Activated T-helper 17 cell treated with anti-CD3 and anti-CD28 coated beads, Interleukin-2, amount 50 U/mL, for 72 hours (primary cell): Measurements from ENCODE around the gene CRLF3. TPM values are rescaled to one million over a fixed set of nuclear protein-coding genes. Genes with fewer than 3 reads are reported as not detected.
A peak's percentile ranks its signal among the peaks of the same experiment; 100 is the strongest.
"Not testable (repeated sequence)": the region's sequence is repeated elsewhere in the genome, so short reads cannot be mapped to it uniquely, and the experiment has no call there.

ENCODE experiments used
- ATAC-seq: fragments of 150-1000 bp; cut with Tn5 transposase; replicated peaks from 2 replicates; pipeline ENCODE4 v1.10.0; 2021; ENCODE audit warnings: mild to moderate bottlenecking, moderate library complexity
- H3K27ac Mint-ChIP-seq: one replicate; pipeline ENCODE4 v1.8.0; 2022; ENCODE audit warnings: mixed read lengths
- H3K27me3 Mint-ChIP-seq: one replicate; pipeline ENCODE4 v1.8.0; 2022; ENCODE audit warnings: mixed read lengths
- H3K36me3 Mint-ChIP-seq: one replicate; pipeline ENCODE4 v1.8.0; 2022; ENCODE audit warnings: low read depth, mild to moderate bottlenecking, mixed read lengths
- H3K4me1 Mint-ChIP-seq: one replicate; pipeline ENCODE4 v1.8.0; 2022; ENCODE audit warnings: mixed read lengths
- H3K4me3 Mint-ChIP-seq: one replicate; pipeline ENCODE4 v1.8.0; 2022; ENCODE audit warnings: mild to moderate bottlenecking, mixed read lengths
- H3K9me3 Mint-ChIP-seq: one replicate; pipeline ENCODE4 v1.8.0; 2022; ENCODE audit warnings: mixed read lengths
- total RNA-seq, 2 donors: library from RNA; stranded (reverse); gene quantifications; one replicate each; pipeline ENCODE4 v1.2.3, GENCODE V29; 2022

The CRLF3 gene
- total RNA-seq, 2 donors from 2014 or later: 42.9 to 55.4 TPM

DNA sequence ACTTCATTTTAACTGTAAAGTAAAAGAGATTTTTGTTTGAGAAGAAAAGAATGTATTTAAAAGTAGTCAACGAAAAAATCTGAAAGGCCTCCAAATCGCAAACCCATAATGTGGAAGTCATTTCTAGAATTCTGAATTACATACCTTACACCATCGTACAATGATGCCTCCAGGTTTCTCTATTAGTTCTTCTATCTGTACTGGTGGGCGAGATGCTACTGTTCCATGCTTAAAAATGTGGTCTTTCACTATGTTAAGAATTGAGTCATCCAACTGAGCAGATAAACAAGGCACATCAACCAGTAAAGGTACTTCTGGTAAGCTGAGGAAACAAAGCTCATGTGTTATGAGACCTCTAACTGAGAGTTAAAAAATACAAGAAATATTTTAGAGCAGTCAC is 28.5 kb downstream of the CRLF3 start:
- ATAC-seq: peak; percentile 100
- H3K4me3 Mint-ChIP-seq: peak overlapping the region; percentile 49
- peaks cover 11% of the 10 kb centered on the region for H3K4me1 Mint-ChIP-seq
- H3K36me3 Mint-ChIP-seq: peaks cover 92% of the 10 kb centered on the region
- peak overlapping the region; percentile 86 for H3K27ac Mint-ChIP-seq
- no peaks in the 10 kb centered on the region for H3K27me3 Mint-ChIP-seq
- H3K9me3 Mint-ChIP-seq: no peaks in the 10 kb centered on the region

DNA sequence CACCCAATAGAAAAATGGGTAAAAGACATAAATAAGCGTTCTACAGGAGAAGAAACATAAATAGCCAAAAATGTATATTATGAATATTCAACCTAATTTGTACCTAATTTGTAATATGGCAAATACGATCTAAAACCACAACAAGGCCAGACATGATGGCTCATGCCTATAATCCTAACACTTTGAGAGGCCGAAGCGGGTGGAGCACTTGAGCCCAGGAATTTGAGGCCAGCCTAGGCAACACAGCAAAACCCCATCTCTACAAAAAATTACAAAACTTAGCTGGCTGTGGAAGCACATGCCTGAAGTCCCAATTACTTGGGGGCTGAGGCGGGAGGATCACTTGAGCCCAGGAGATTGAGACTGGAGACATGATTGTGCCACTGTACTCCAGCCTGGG is 30.1 kb downstream of the CRLF3 start:
- no peak for ATAC-seq
- no peaks in the 10 kb centered on the region for H3K27me3 Mint-ChIP-seq
- H3K27ac Mint-ChIP-seq: peak overlapping the region; percentile 31
- peaks cover 21% of the 10 kb centered on the region for H3K4me1 Mint-ChIP-seq
- no peak overlapping the region for H3K4me3 Mint-ChIP-seq
- no peaks in the 10 kb centered on the region for H3K9me3 Mint-ChIP-seq
- peaks cover 93% of the 10 kb centered on the region for H3K36me3 Mint-ChIP-seq

DNA sequence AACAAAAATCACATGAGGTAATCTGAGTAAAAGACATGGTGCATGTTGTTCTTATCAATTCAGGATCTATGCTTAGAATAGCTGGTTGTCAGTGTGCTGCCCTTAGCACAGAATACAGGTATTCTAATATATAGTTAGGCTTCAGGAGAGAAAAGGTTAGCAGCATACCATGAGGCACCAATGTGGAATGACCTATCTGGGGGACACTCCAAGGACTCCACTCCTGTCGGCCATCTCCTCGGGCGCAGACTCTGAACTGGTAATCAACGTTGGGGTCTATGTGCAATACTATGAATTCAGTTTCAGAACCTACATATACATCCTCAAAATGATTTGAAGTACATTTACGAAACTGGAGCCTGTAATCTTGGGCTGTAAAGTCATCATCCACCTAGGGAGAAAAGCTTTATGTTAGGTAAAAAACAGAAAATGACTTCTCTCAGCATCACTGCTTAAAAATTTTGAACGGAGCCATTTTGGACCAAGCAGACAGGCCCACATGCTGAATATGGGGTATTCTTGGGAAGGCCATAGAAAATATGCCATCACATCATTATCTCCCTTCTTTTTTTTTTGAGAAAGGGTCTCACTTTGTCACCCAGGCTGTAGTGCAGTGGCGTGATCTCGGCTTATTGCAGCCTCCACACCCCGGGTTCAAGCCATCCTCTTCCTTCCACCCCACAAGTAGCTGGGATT is 31.1 kb downstream of the CRLF3 start:
- no peak for ATAC-seq
- Mint-ChIP-seq H3K36me3 (peaks cover 100% of the 10 kb centered on the region), H3K27ac (peak overlapping the region; percentile 31), H3K9me3 (no peaks in the 10 kb centered on the region), H3K27me3 (no peaks in the 10 kb centered on the region), H3K4me3 (no peak overlapping the region), H3K4me1 (peaks cover 25% of the 10 kb centered on the region)

DNA sequence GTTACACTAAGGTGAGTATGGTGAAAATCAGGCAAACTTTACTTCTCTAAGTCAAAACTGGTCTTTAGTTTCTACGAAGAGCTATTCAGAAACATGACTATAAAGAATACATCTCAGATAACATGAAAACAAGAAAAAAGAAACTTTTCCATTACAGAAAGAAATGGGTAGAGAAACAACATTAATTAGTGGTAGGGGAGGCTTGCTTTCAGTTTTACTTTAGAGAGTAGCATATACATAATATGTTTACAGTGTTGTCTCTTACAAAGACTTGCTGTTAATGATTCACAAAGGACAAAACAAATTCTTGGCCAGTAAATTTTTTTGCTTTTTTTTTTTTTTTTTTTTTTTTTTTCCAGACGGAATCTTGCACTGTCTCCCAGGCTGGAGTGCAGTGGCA is 34.2 kb downstream of the CRLF3 start:
- peaks cover 100% of the 10 kb centered on the region for H3K36me3 Mint-ChIP-seq
- H3K27me3 Mint-ChIP-seq: no peaks in the 10 kb centered on the region
- H3K4me3 Mint-ChIP-seq: peak overlapping the region; percentile 24
- H3K9me3 Mint-ChIP-seq: no peaks in the 10 kb centered on the region
- ATAC-seq: peak; percentile 82
- peak overlapping the region; percentile 80 for H3K27ac Mint-ChIP-seq
- H3K4me1 Mint-ChIP-seq: peaks cover 14% of the 10 kb centered on the region

DNA sequence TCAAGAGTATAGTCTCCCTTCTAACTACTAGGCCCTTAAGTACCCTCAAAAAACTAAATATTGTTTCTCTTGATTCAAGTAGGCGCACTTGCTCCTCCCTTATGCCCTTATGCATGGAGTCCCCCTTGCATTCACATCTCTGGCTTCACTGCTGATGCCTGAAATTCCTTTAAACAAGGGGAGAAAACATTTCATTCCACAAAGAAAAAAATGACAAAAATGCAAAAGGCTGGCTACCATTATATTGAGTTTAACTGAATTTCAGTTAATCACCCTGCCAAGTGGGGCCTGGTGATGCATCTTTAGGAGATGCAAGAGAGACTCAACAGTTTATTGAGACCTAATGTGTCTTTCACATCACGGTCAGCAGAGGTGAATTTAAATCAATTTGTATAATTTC is 35.6 kb downstream of the CRLF3 start:
- peaks cover 100% of the 10 kb centered on the region for H3K36me3 Mint-ChIP-seq
- H3K27me3 Mint-ChIP-seq: no peaks in the 10 kb centered on the region
- no peaks in the 10 kb centered on the region for H3K9me3 Mint-ChIP-seq
- ATAC-seq: no peak
- peaks cover 14% of the 10 kb centered on the region for H3K4me1 Mint-ChIP-seq
- peak overlapping the region; percentile 3 for H3K4me3 Mint-ChIP-seq
- peak overlapping the region; percentile 80 for H3K27ac Mint-ChIP-seq

DNA sequence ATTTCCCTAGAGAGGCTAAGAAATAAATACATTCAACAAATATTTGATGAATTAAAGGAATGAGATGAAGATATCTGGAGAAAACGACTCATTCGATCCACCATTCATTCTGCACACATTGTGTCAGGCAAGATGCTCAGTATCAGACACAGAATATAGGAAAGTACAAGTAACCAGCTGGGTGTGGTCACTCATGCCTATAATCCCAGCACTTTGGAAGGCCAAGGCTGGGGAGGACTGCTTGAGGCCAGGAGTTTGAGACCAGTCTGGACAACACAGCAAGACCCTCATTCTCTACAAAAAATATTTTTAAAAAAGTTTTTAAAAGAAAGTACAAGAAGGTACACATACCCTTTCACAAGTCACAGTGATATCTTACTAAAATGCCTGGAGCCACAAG is 42.3 kb downstream of the CRLF3 start:
- H3K4me3 Mint-ChIP-seq: no peak overlapping the region
- H3K9me3 Mint-ChIP-seq: no peaks in the 10 kb centered on the region
- H3K4me1 Mint-ChIP-seq: peaks cover 8% of the 10 kb centered on the region
- peaks cover 80% of the 10 kb centered on the region for H3K36me3 Mint-ChIP-seq
- no peaks in the 10 kb centered on the region for H3K27me3 Mint-ChIP-seq
- peak overlapping the region; percentile 41 for H3K27ac Mint-ChIP-seq
- ATAC-seq: no peak

DNA sequence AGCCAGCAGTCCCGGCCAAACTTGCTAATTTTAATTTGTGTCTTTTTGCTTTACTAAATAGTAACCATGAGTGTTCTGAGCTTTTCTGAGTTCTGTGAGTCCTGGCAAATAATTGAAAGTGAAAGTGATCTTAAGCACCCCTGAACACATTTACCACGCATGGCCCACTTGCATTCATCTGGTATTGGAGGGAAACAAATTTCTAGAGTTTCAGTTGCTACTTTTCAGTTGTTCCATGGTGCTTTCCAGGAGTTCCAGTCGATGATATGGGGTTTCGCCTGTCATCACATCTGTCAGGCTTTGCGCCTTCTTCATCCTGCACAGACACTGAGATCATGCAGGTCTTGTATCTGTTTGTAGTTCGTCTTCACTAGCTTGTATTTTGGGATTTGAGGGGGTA is 44.1 kb downstream of the CRLF3 start:
- Mint-ChIP-seq H3K9me3 (no peaks in the 10 kb centered on the region), H3K27me3 (no peaks in the 10 kb centered on the region), H3K27ac (peak overlapping the region; percentile 81), H3K4me1 (peaks cover 8% of the 10 kb centered on the region), H3K4me3 (peak overlapping the region; percentile 19), H3K36me3 (peaks cover 75% of the 10 kb centered on the region)
- peak; percentile 72 for ATAC-seq

DNA sequence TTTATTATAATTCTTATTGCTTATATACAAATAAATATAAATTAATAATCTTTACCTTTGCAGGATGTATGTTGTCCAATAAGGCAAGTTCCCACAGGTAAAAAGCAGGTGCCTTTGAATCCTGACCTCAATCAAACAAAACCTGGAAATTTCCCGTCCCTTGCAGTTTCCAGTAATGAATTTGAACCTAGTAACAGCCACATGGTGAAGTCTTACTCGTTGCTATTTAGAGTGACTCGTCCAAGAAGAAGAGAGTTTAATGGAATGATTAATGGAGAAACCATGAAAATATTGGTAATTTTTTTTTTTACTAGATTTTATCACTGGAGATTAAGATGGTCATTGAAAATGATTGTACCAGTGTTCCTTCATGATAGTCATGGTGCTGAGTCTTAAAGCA is 55.7 kb downstream of the CRLF3 start:
- peaks cover 65% of the 10 kb centered on the region for H3K36me3 Mint-ChIP-seq
- H3K27ac Mint-ChIP-seq, ATAC-seq, H3K9me3 Mint-ChIP-seq, H3K4me3 Mint-ChIP-seq, H3K27me3 Mint-ChIP-seq, H3K4me1 Mint-ChIP-seq: not testable (repeated sequence)

DNA sequence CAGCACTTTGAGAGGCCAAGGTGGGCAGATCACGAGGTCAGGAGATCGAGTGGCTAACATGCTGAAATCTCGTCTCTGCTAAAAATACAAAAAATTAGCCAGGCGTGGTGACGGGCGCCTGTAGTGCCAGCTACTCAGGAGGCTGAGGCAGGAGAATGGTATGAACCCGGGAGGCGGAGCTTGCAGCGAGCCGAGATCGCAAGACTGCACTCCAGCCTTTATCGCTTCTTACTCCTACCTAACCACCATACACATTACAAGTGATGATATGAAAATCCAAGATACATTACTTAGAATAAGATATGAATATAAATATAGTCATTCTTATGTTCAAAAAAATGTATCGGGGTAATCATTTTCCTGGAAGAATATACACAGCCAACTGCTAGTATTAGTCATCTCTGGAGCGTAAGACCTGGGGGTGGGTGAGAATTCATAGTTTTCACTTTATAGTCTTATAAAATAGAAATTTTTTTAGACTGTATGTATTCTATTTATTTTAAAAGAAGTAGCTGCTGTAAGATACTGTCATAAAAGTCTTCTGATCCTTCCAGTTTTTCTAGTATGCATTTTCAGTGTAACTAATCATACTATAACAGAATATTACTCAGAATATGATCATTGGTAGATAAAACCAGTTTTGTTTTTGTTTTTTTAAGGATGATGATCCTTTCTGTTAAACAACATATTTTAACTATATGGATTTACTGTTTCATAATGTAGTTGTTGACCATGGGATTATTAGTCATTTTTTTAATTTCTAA is 56.7 kb downstream of the CRLF3 start:
- ATAC-seq: peak; percentile 93
- not testable (repeated sequence) for H3K27me3 Mint-ChIP-seq, H3K9me3 Mint-ChIP-seq, H3K4me1 Mint-ChIP-seq, H3K27ac Mint-ChIP-seq
- H3K4me3 Mint-ChIP-seq: peak overlapping the region; percentile 27
- H3K36me3 Mint-ChIP-seq: peaks cover 65% of the 10 kb centered on the region

DNA sequence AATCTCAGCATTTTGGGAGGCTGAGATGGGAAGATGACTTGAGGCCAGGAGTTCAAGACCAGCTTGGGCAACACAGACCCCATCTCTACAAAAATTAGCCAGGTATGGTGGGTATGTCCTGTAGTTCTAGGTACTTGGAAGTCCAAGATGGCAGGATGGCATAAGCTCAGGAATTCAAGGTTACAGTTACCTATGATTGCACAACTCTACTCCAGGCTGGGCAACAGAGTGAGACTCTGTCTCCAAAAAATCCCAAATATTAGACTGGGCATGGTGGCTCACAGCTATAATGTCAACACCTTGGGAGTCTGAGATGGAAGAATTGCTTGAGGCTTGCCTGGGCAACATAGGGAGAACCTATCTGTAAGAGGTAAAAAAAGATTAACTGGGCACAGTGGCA is 63.4 kb downstream of the CRLF3 start:
- no peak for ATAC-seq
- Mint-ChIP-seq H3K9me3 (no peaks in the 10 kb centered on the region), H3K4me1 (no peaks in the 10 kb centered on the region), H3K36me3 (peaks cover 80% of the 10 kb centered on the region), H3K27me3 (no peaks in the 10 kb centered on the region), H3K27ac (no peak overlapping the region), H3K4me3 (no peak overlapping the region)

DNA sequence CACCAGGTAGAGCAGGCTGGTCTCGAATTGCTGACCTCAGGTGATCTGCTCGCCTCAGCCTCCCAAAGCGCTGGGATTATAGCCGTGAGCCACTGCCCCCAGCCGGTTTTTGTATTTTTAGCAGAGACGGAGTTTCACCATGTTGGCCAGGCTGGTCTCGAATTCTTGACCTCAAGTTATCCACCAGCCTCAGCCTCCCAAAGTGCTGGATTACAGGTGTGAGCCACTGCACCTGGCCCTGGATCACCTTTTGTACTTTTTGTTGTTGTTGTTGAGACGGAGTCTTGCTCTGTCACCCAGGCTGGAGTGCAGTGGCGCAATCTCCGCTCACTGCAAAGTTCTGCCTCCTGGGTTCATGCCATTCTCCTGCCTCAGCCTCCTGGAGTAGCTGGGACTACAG is 71.2 kb downstream of the CRLF3 start:
- H3K9me3 Mint-ChIP-seq, H3K4me3 Mint-ChIP-seq, H3K27ac Mint-ChIP-seq, H3K27me3 Mint-ChIP-seq, H3K4me1 Mint-ChIP-seq, ATAC-seq: not testable (repeated sequence)
- peaks cover 70% of the 10 kb centered on the region for H3K36me3 Mint-ChIP-seq

DNA sequence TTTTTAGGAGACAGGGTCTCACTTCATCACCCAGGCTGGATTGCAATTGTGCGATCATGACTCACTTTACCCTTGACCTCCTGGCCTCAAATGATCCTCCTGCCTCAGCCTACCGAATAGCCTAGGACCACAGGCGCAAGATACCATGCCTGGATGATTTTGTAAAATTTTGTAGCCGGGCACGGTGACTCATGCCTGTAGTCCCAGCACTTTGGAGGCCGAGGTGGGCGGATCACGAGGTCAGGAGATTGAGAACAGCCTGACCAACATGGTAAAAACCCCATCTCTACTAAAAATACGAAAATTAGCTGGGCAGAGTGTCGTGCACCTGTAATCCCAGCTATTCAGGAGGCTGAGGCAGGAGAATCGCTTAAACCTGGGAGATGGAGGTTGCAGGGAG is 73.5 kb downstream of the CRLF3 start:
- not testable (repeated sequence) for H3K4me1 Mint-ChIP-seq, H3K4me3 Mint-ChIP-seq, H3K27me3 Mint-ChIP-seq, H3K27ac Mint-ChIP-seq, H3K9me3 Mint-ChIP-seq
- ATAC-seq: peak; percentile 48
- H3K36me3 Mint-ChIP-seq: peaks cover 70% of the 10 kb centered on the region

DNA sequence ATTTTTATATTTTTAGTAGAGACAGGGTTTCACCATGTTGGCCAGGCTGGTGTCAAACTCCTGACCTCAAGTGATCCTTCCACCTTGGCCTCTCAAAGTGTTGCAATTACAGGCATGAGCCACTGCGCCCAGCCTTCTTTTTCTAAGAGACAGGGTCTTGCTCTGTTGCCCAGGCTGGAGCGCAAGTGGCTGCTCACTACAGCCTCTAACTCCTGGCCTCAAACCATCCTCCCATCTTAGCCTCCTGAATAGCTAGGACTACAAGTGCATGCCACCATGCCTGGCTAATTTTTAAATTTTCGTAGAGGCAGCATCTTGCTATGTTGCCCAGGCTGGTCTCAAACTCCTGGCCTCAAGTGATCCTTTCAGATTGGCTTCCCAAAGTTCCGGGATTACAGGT is 76.9 kb downstream of the CRLF3 start:
- not testable (repeated sequence) for H3K4me1 Mint-ChIP-seq, H3K27me3 Mint-ChIP-seq, ATAC-seq, H3K4me3 Mint-ChIP-seq, H3K9me3 Mint-ChIP-seq, H3K27ac Mint-ChIP-seq
- H3K36me3 Mint-ChIP-seq: peaks cover 75% of the 10 kb centered on the region

DNA sequence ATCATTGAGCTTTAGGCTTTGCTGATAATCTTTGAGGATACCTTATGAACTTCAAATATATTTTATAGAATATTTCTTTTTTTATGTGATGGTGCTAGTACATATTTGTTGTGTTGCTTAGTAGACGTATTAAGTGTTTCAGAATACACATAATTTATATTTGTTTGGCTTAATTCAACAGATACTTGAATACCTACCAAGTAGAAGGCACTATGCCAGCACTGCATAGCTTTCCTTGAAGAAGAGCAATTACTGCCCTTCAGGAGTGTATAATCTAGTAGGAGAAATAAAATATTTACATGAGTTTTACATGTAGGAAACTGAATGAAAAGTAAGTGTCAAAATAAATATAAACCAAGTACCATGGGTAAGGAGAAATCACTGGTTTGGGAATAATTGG is 81.8 kb downstream of the CRLF3 start:
- H3K4me1 Mint-ChIP-seq, H3K9me3 Mint-ChIP-seq, H3K4me3 Mint-ChIP-seq, H3K27ac Mint-ChIP-seq, ATAC-seq, H3K27me3 Mint-ChIP-seq: not testable (repeated sequence)
- peaks cover 86% of the 10 kb centered on the region for H3K36me3 Mint-ChIP-seq

DNA sequence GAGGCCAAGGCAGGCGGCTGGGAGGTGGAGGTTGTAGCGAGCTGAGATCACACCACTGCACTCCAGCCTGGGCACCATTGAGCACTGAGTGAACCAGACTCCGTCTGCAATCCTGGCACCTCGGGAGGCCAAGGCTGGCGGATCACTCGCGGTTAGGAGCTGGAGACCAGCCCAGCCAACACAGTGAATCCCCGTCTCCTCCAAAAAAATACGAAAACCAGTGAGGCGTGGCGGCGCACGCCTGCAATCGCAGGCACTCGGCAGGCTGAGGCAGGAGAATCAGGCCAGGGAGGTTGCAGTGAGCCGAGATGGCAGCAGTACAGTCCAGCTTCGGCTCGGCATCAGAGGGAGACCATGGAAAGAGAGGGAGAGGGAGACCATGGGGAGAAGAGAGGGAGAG is 88.1 kb downstream of the CRLF3 start:
- not testable (repeated sequence) for ATAC-seq, H3K9me3 Mint-ChIP-seq, H3K4me1 Mint-ChIP-seq, H3K4me3 Mint-ChIP-seq, H3K27me3 Mint-ChIP-seq, H3K27ac Mint-ChIP-seq
- peaks cover 79% of the 10 kb centered on the region for H3K36me3 Mint-ChIP-seq
